T-helper 1 cell (primary cell): ENCODE data around the gene DZANK1.
"Not testable (repeated sequence)": the region's sequence is repeated elsewhere in the genome, so short reads cannot be mapped to it uniquely, and the experiment has no call there.

ENCODE experiments used
- DNase-seq, 5 donors: peaks; one replicate each; pipeline ENCODE4 v3.0.0-alpha.2; 2012 to 2020

Gene DZANK1

DNA sequence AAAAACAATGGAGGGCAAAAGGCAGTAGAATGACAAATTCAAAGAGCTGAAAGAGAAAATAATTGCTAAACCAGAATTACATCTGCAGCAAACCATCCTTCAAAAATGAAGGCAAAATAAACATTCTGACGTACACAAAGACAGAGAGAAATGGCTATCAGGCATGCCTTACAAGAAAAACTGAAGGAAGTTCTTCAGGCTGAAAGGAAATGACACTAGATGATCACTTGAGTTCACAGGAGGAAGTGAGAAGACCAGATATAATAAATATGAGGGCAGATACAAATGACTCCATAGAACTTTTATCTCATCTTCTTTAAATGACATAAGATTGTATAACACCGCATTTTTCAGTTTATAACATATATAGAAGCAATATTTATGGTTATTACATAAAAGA lies 30.0 kb downstream of the DZANK1 start:
- DNase-seq, result no peak

DNA sequence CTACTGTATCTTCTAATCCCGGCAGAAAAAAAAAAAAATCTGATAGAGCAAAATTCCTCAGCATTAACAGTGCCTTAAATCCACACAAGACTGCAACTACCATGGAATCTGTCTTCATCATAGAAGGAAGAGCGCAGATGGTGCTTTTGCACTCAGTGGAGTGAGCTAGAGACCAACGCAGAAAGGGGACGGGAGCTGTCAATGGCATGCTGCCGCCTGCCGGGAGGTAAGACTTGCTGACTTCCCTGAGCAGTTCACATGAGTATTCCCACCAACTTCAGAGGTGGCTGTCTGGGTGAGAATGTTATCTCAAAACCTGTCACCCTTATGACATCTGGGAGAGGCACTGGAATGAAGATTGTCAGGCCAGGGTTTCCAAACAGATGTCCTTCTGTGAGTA lies 35.6 kb downstream of the DZANK1 start:
- DNase-seq, result no peak

DNA sequence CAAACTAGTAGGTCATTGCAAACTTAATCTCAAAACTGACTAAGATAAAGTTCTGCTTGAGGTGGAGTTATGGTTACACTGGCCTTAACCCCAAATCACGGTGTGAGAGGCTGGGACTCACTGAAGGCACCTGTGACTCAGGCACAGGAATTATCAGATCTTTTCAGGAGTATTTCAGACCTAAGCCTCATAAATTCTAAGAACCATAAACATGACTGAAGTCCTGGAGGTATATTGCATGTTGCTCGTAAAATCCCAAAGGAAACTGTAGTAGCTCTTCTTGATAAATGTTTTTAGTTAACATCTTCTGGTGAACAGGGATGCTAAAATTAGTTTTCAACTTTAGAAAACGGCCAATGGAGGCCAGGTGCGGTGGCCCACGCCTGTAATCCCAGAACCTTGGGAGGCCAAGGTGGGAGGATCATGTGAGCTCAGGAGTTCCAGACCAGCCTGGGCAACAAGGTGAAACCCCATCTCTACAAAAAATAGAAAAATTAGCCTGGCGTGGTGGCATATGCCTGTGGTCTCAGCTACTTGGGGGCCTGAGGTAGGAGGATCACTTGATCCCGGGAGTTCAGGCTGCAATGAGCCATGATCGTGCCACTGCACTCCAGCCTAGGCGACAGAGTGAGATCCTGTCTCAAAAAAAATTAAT lies 36.5 kb downstream of the DZANK1 start:
- no peak for DNase-seq

DNA sequence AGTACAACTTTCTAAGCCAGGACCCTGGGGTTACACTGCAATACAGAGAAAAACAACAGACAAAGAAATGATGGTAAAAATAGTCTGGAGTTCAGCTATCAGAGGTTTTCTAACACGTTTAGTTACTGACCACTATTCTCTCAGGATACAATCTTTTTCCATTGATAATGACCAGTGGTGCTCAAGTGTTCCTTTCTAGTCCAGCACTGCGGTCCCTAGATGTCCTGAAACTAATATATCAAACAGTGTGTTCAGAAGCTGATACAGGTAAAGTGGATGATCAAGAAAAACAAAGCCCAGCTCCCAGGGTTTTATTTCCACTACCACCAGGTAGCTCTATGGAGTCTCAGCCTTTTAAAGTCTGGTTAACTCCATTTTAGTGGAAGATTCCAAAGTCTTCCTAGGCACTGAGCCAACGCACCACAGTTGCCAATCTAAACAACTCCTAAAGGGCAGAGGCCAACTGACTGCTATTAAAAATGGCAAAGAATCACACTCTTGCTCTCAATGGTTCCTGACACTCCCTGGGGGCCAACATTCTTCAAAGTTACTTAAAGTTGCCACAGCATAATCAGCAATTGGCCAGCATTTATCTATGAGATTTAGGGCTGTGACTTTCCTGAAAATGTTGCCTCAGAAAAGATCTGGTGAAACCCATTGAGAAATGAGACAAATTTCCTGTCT lies 38.2 kb downstream of the DZANK1 start:
- no peak for DNase-seq

DNA sequence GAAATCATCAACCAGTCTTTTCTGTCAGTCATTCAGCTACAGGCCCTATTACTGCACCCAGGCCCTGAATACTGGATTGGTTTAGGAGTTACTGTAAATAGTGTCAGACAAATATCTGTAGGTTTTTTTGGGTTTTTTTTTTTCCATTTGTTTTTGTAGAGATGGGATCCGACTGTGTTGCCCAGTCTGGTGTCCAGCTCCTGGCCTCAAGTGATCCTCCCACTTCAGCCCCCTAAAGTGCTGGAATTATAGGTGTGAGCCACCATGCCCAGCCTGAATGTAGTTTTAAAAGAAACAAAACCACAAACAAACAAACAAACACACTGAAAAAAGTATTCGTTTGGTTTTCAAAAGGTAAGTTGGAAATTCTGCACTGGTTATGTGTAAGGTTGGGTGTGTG lies 39.6 kb downstream of the DZANK1 start:
- DNase-seq, result no peak

DNA sequence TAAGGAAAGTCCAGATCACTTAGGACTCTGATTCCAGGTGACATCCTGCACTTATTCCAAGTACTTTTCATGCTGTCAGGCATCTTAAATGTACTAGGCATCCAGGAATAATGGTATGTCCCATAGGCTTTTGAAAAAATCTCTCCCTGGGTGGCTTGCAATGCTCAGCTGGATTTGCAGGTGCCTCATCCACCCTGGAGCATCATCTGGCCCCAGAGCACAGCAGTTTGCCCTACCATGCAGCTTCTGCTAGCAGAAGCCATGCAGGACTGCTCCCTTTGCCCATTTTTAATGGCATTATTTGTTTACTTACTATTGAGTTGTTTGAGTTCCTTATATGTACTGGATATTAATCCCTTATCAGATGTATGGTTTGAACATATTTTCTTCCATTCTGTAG lies 45.2 kb downstream of the DZANK1 start:
- no peak for DNase-seq

DNA sequence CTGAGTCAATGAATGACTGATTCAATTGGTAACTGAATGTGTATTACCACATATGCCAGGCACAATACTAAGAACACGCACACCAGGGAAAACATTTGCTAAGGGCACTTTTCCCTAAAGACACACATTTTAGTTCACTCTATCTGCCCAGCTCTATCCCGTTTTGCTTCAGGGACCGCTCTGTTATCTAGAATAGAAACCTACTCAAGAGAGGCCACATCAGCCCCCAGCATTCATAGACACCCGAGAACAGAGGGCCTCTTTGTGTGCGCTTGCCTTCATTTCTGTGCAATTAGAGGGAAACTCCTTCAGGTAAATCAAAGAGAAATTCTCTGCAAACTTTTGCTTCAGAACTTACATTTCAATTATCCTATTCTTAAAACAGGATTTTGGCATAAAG lies 50.3 kb downstream of the DZANK1 start:
- no peak for DNase-seq

DNA sequence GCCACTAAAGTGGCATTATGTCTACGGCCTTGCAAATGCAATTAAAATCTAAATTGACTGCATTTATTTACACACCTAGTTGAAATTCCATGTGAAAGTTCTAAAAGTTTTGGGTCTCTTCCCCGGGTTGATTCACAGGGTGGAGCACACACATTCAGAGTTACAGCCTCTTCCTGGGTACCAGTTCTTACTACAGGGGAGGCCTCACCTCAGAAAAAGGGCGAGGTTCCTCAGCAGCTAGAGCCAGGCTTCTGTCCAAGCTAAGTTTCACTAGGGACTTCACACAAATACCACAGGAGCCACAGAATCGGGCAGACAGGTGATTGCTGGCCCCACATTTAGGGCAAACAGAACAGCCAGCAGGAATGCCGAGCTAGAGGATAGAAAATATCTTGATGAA lies 52.7 kb downstream of the DZANK1 start:
- no peak for DNase-seq

DNA sequence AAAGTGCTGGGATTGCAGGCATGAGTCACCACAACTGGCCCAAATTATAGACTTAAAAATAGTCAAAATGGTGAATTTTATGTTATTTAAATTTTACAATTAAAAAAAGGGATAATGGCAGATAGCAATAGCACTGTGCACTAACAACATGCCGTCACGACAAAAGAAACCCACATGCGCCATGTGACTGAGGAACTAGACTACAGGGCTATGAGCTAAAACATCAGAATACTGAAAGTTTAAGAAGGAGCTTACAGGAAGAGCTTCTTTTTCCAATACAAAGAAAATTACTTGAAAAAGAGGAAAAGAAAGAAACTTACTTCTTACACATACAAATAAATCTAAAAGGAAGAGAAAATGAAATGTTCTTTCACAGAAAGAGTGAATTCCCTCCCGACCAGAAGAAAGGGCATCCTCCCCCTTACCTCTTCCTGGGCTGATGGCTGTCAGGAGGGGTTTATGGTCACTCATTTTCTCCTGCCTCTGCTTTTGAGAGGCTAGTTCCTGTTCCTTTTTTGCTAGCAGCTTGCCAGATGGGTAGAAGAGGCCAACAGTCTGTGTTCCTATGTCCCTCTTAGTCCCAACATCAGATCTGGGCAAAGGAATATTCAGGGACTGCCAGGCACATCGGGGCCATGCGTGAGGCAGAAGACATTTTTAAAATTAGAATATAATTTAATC lies 54.5 kb downstream of the DZANK1 start:
- DNase-seq, result no peak

DNA sequence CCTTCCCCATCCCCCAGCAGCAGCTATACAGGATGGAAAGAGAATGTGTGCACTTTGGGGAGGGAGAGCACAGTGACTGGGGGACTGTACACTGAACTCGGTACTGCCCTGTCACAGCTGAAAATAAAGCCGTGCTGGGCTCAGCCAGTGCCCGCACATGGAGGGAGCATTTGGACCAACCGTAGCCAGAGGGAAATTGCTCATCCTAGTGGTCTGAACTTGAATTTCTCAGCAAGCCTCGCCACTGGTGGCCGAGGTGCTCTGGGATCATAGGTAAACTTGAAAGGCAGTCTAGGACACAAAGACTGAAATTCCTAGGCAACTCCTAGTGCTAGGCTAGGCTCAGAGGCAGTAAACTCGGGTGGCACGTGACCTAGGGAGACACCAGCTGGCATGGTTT lies 61.0 kb downstream of the DZANK1 start:
- no peak for DNase-seq

DNA sequence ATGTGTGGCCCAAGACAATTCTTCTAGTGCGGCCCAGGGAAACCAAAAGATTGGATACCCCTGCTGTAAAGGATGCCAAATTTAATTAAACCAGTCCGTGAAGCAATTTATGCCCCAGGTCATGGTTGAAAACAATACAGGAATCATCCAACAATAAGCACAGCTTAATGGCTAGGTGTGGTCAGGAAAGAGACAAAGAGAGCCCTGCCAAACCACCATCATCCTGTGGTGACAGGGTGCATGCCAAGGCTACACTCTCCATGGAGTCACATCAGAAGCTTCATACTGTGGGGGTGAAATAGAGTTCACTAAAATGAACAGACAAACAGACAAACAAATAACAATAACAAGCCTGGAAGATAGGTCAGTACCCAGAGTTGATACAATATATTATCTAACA lies 62.7 kb downstream of the DZANK1 start:
- DNase-seq, result no peak

DNA sequence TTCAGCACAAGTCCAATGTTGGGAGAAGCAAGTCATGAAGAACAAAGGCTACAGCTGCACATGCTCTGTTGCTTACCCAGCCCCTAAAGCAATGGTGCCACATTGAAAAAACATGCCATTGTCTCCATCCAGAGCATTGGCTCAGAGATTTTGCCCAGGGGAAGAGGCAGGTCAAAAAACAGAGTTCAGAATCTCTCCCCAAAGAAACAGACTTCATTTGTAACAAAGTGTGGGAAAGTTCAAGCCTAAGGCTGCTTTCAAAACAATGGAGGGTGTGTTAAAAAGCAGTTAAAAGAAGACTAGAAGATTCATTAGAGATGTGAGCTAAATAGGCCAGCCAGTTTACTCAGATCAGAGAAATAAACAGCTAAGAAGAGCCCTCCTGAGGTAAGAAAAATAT lies 63.6 kb downstream of the DZANK1 start:
- no peak for DNase-seq

DNA sequence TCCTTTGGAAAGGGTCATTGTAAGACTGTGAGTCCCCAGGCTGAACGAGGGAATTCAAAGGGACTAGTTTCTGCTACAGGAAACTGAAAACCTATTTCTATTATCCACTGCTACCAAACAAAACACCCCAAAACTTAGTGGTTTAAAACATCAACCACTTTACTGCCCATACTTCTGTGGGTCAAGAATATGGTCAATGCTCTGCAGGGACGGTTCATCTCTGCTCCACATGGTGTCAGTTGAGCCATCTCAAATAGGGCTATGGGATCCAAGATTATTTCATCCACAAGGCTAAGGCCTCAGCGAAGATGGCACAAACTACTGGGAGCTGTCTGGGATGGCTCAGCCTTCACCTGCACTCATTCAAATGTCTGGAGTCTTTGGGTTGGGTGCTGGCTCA lies 65.5 kb downstream of the DZANK1 start:
- DNase-seq, result no peak

DNA sequence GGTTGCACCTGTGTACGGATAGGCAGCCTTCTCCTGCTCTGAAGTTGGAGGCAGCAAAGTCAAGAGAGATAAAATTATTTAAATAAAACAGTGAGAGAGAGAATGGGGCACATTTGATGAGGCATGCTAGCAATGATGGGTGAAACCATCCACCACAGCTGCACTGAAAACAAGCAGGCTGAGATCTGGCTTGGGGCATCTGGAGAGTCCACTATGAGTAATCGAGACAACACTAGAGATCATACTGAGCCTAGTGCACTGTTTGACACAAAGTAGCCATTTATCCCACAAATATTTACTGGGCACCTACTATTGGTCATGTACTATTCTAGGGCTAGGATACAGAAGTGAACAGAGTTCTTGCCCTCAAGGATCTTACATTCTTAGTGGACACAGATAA lies 66.4 kb downstream of the DZANK1 start:
- no peak for DNase-seq

DNA sequence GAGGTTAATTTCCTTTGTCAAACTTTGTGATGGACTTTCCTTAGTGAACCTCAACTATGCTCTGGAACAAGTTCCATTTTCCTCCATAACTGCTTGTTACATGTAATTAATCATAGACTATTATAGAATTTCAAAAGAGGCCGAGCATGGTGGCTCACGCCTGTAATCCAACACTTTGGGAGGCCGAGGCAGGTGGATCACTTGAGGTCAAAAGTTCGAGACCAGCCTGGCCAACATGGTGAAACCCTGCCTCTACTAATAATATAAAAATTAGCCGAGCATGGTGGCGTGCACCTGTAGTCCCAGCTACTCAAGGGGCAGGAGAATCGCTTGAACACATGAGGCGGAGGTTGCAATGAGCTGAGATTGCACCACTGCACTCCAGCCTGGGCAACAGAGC lies 68.1 kb downstream of the DZANK1 start:
- not testable (repeated sequence) for DNase-seq

DNA sequence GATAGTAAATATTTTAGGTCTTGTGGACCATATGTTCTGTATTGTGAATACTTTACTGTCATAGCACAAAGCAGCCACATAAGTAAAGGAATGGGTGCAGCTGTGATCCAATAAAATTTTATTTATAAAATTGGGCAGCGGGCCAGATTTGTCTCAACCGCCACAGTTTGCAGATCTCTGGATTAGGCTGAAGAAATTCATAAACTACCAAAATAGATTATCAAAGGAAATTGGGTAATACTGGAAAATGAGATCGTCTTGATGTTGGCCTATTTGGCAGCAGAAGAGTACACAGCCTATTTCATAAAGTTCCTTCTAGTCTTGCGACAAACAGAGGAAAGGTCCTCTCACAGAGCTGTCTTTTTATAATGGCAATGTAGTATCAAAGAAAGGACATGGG lies 69.8 kb downstream of the DZANK1 start:
- no peak for DNase-seq

DNA sequence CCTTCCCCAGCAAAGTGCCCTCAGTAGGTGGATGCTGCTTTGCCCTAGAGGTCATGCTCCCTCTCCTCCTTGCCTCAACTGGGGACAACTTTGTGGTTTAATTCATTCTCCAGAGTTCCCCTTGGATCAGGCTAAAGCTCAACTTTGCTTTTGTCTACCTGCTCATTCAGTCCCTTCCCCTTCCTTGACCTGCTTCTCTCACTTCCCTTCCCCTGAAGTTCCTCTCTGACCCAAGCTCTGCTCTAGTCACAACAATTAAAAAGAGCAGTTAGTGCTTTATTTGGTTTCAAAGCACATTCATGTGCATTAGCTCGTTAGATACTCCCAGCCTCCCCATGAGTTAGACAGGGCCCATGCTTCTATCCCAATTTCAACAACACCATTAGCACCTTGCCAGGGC lies 71.3 kb downstream of the DZANK1 start:
- DNase-seq, result no peak

DNA sequence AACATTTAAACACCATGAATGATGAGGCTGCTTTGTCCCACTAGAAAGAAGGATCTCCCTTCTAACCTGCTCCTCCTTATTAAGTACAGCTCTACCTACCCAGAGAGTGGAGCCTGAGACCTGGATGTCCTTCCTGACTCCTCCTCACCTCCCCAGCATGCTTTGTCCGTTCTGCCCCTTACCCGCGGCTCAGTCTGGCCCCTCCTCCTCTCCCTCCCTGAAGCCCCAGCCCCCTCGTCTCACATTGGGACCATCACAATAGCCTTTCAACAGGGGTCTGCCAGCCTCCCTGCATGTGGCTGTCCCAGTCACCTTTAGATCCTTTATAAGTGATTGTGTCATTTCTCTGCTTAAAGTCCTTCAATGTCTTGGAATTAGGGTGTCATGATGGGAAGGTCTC lies 72.5 kb downstream of the DZANK1 start:
- DNase-seq, result no peak

DNA sequence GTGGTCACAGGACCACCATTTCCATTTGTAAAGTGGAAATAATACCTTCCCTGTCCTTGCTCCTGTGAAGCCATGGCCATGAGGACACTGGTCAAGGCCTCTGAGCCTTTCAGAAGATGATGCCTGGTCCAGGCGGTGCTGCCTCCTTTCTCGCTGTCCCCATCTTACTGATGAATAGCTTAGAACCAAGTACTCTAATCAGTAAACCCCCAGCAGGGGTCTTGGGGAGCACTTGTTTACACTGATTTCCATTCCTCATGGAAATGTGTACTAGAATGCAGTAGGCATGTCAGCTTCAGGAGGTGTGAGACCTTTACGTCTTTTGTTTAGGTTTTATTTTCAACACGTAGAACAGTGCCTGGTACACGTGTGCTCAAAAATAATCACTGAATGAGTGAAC lies 75.1 kb downstream of the DZANK1 start:
- no peak for DNase-seq

DNA sequence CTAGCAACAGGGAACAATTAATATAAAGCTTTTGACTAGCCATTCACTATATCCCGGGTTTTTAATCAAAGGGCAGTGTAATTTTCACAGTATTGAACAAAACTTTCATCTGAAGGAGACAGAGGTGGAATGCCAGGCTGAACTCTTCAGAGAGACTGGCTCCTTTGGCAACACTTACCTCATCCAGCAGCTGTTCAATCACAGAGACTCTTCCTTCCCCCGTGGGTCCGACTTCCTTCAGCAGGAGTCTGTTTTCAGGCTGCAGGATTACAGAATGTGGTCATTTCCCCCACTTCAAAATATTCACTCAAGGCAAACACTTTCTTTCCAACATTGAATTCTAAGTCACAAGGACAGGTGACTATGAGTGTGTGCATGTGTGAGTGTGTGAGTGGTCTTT lies 76.6 kb downstream of the DZANK1 start:
- no peak for DNase-seq

DNA sequence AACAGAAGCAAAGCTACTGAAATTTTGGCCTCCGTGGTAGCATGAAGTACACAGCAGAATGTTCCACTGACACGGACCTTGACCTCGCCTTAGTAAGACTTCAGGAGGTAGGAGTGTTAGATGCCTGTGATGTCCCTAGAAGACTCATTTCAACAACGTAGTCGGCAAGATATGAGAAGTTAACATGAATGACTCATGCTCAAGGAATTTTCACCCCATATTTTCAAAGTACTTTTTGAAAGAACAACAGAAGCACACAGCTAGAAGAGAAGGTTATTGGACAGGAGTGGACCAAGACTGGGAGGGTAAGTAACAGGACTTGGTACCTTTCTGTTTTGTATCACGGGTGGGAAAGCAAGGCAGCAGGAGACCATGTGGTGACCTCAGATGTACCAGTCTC lies 78.0 kb downstream of the DZANK1 start:
- no peak for DNase-seq

DNA sequence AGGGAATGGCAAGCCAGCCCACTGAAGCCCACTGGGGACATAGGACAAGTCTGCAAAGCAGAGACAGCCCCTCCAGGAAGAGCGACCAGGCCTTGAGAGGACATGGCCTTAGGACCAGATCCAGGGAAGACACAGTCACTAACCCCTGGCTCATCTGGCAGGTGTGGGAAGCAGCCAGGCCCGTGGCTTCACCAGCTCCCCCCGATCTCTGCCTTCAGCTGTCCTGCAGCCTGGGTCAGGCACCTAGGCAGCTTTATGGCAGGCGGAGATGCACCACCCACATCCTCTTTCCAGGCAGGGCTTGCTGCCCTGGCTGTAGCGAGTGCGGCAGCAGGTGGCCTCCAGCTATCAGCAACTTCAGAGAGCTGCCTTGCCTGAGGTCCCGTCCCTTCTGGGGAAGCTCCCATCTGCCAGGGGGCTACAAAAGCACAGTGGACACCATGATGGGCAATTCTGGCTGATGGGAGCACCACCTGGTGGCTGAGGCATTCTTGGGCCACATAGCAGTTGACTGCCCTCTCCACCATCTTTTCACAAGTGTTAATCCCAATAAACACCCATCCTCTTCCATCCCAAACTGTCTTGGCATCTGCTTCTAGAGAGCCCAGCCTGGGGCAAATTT lies 85.8 kb downstream of the DZANK1 start:
- DNase-seq, result no peak

DNA sequence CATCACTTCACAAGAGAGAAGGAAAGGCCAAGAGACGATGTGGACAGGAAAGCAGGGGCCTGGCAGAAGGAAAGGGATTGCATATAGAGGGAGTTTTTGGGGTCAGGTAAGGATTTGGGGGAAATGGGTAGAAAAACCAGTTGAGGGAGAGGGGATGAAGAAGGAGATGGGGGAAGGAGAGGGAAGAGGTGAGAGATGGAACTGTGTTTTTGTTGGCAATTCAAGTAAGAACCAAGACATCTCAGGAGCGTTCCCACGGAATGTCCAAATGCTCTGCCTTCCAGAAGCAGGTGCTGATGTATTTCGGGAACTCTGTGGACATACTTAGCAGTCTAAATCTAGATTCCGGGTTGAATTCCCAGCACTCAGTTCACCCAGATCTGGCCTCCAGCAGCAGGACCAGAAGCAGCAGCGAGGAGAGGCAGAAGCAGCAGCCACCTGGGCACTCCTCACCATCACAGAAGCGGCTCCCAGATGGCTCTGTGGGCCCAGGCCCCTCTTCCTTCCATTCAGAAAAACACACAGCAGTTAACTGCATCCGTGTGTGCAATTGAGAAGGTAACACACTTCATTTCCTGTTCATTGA lies 88.8 kb downstream of the DZANK1 start:
- DNase-seq, result no peak

DNA sequence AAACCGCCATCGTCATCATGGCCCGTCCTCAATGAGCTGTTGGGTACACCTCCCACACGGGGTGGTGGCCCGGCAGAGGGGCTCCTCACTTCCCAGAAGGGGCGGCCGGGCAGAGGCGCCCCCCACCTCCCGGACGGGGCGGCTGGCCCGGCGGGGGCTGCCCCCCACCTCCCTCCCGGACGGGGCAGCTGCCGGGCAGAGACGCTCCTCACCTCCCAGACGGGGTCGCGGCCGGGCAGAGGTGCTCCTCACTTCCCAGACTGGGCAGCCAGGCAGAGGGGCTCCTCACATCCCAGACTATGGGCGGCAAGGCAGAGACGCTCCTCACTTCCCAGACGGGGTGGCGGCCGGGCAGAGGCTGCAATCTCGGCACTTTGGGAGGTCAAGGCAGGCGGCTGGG lies 91.3 kb downstream of the DZANK1 start:
- DNase-seq, result not testable (repeated sequence)
